Kidney (tissue), 11 donors: ENCODE results near the gene CELA3A. TPM values are rescaled to one million over a fixed set of nuclear protein-coding genes. Genes with fewer than 3 reads are reported as not detected.
"Not testable (repeated sequence)": the region's sequence is repeated elsewhere in the genome, so short reads cannot be mapped to it uniquely, and the experiment has no call there.

ENCODE experiments used
- DNase-seq, 5 donors: peaks; one replicate each; pipeline ENCODE4 v3.0.0-alpha.2; 2013 to 2020
- FAIRE-seq: peaks from 2 replicates; lab custom pipeline; 2012; peaks lifted over from hg19 to GRCh38; lab: Jason Lieb, UNC
- H3K27ac ChIP-seq, 2 donors: one replicate each; pipeline ENCODE4 v1.7.0; 2013; ENCODE audit warnings: low read depth in 2 of 2, low read length in 2 of 2, inconsistent platforms in 1 of 2
- H3K27me3 ChIP-seq: one replicate; pipeline ENCODE4 v1.7.1; 2013; ENCODE audit warnings: low read length, inconsistent platforms; ENCODE audit not compliant: control insufficient read depth, insufficient read depth
- H3K36me3 ChIP-seq, 3 donors: one replicate each; pipeline versions ENCODE4 v1.7.0 to v1.7.1; 2013; ENCODE audit warnings: low read length in 3 of 3, control low read depth in 1 of 3, inconsistent platforms in 1 of 3; ENCODE audit not compliant: insufficient read depth in 3 of 3, control insufficient read depth in 2 of 3
- H3K4me1 ChIP-seq, 3 donors: one replicate each; pipeline versions ENCODE4 v1.7.0 to v1.7.1; 2013; ENCODE audit warnings: low read length in 3 of 3, inconsistent platforms in 1 of 3, low read depth in 1 of 3; ENCODE audit not compliant: control insufficient read depth in 2 of 3, insufficient read depth in 2 of 3
- H3K4me3 ChIP-seq, 3 donors: one replicate each; pipeline versions ENCODE4 v1.7.0 to v1.8.1; 2013; ENCODE audit warnings: low read length in 3 of 3, control low read depth in 1 of 3, inconsistent platforms in 1 of 3
- H3K9ac ChIP-seq, 3 donors: one replicate each; pipeline versions ENCODE4 v1.7.0 to v1.7.1; 2013; ENCODE audit warnings: low read length in 3 of 3, control low read depth in 1 of 3, inconsistent platforms in 1 of 3
- H3K9me3 ChIP-seq, 3 donors: one replicate each; pipeline versions ENCODE4 v1.7.0 to v1.7.1; 2013; ENCODE audit warnings: low read length in 3 of 3, control low read depth in 1 of 3, inconsistent platforms in 1 of 3; ENCODE audit not compliant: control insufficient read depth in 2 of 3, insufficient read depth in 1 of 3
- intact Hi-C: fragments of 100-400 bp; cut with DNase I; formaldehyde crosslinking; loops from one replicate; pipeline ENCODE4 v1.11.1; 2022
- polyA plus RNA-seq: library from polyadenylated mRNA; stranded (reverse); fragments of 350-450 nt; fragmentation: Illumina TruSeq; extraction: RNeasy Lipid Tissue Mini Kit (QIAGEN cat#74804); gene quantifications from one replicate; pipeline ENCODE4 v1.2.3, GENCODE V29; 2014; ENCODE audit warnings: low read depth, low replicate concordance; ENCODE audit not compliant: insufficient read depth
- total RNA-seq: library from RNA; stranded (reverse); fragmentation: NEBNext Ultra II Directional; extraction: Animal tissue kit (Norgen Biotek cat#: 25700); gene quantifications from one replicate; pipeline ENCODE4 v1.2.1, GENCODE V29; 2021
- donor health status: control.
- donor health status: control.
- donor health status: DM: yes; HTN: yes; CAD: no.
- donor health status: Normal renal cell carcinoma (clear cell type).

Gene CELA3A
- total and polyA plus RNA-seq, 2 donors from 2014 or later, result not detected

DNA sequence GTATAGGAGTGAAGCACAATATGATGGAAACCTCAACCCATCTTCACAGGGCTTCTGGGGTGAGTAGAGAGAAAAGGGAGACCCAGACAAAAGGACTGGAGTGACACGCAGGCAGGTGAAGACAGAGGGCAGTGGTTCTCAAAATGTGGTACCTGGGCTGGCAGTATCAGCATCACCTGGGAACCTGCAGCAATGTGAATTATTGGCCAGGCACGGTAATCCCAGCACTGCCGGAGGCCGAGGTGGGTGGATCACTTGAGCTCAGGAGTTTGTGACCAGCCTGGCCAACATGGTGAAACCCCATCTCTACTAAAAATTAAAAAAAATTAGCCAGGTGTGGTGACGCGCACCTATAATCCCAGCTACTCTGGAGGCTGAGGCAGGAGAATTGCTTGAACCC lies 19.3 kb upstream of the CELA3A start:
- H3K27me3 ChIP-seq, H3K9me3 ChIP-seq, H3K4me3 ChIP-seq, H3K4me1 ChIP-seq, H3K36me3 ChIP-seq, H3K27ac ChIP-seq, FAIRE-seq, intact Hi-C loops, H3K9ac ChIP-seq: not testable (repeated sequence)
- DNase-seq, result peak in 1 of 5 donors; percentile 7

GRCh38 chr1:21983539-21983938 lies 17.9 kb upstream of the CELA3A start:
- H3K27ac ChIP-seq, H3K36me3 ChIP-seq, H3K9ac ChIP-seq, H3K4me3 ChIP-seq, H3K4me1 ChIP-seq, H3K9me3 ChIP-seq, H3K27me3 ChIP-seq, intact Hi-C loops, FAIRE-seq: not testable (repeated sequence)
- DNase-seq, result peak in 1 of 5 donors; percentile 21

DNA sequence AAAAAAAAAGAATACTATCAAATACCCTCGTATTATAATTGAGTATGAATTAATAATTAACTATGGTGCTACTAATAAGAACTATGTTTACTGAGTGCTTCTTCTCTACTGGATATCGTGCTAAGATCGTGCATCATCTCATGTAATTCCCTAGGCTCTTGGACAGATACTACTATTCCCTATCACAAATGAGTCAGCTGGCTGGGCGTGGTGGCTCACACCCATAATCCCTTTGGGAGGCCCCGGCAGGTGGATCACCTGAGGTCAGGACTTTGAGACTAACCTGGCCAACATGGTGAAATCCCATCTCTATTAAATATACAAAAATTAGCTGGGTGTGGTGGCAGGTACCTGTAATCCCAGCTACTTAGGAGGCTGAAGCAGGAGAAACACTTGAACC lies 15.6 kb upstream of the CELA3A start:
- H3K4me3 ChIP-seq, H3K27me3 ChIP-seq, FAIRE-seq, DNase-seq, H3K36me3 ChIP-seq, H3K9ac ChIP-seq, intact Hi-C loops, H3K27ac ChIP-seq, H3K4me1 ChIP-seq, H3K9me3 ChIP-seq: not testable (repeated sequence)

GRCh38 chr1:21986386-21986785 lies 15.1 kb upstream of the CELA3A start:
- H3K9me3 ChIP-seq, H3K4me3 ChIP-seq, H3K27ac ChIP-seq, H3K27me3 ChIP-seq, H3K4me1 ChIP-seq, intact Hi-C loops, H3K9ac ChIP-seq, FAIRE-seq, H3K36me3 ChIP-seq: not testable (repeated sequence)
- peak in 1 of 5 donors; percentile 10 for DNase-seq

- DNase-seq, H3K9me3 ChIP-seq, H3K27ac ChIP-seq, H3K4me3 ChIP-seq, H3K9ac ChIP-seq, FAIRE-seq, intact Hi-C loops, H3K4me1 ChIP-seq, H3K27me3 ChIP-seq, H3K36me3 ChIP-seq: not testable (repeated sequence)
These were observed 11.6 kb upstream of the CELA3A start for GRCh38 chr1:21989672-21990393.

GRCh38 chr1:21992186-21992585 lies 9.3 kb upstream of the CELA3A start:
- intact Hi-C loops, FAIRE-seq, H3K36me3 ChIP-seq, H3K27me3 ChIP-seq, H3K9me3 ChIP-seq, H3K4me1 ChIP-seq, H3K9ac ChIP-seq, H3K27ac ChIP-seq, H3K4me3 ChIP-seq: not testable (repeated sequence)
- peak in 1 of 5 donors; percentile 3 for DNase-seq

DNA sequence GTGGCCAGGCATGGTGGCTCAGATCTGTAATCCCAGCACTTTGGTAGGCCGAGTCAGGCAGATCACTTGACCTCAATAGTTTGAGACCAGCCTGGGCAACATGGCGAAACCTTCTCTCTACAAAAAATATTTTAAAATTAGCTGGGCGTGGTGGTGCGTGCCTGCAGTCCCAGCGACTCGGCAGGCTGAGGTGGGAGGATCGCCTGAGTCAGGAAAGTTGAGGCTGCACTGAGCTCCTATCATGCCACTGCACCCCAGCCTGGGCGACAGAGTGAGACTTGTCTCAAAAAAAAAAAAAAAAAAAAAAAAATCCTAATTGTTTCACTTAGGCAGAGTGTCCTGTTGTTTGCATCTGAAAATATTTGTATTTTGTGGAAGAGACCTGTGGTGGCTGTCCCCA lies 6.7 kb upstream of the CELA3A start:
- H3K27me3 ChIP-seq, FAIRE-seq, H3K9ac ChIP-seq, H3K36me3 ChIP-seq, H3K4me3 ChIP-seq, intact Hi-C loops, H3K9me3 ChIP-seq, H3K27ac ChIP-seq, H3K4me1 ChIP-seq: not testable (repeated sequence)
- peak in 1 of 5 donors; percentile 6 for DNase-seq

- H3K9me3 ChIP-seq, H3K27ac ChIP-seq, FAIRE-seq, H3K27me3 ChIP-seq, H3K9ac ChIP-seq, H3K4me3 ChIP-seq, intact Hi-C loops, H3K36me3 ChIP-seq, H3K4me1 ChIP-seq: not testable (repeated sequence)
- DNase-seq, result peak in 1 of 5 donors; percentile 4
These were observed 4.8 kb upstream of the CELA3A start for GRCh38 chr1:21996663-21996970.
